Loucy (cell line): ENCODE results near the gene FARP1.

Source experiments
- CTCF ChIP-seq: fragments of 200-600 bp; sonication (generic); conservative IDR thresholded peaks from 2 replicates; pipeline ENCODE4 v1.5.1; 2014; ENCODE audit warnings: mild to moderate bottlenecking, antibody characterized with exemption, low read length
- EZH2phosphoT487 ChIP-seq: fragments of 200-600 bp; IDR thresholded peaks from 2 replicates; pipeline ENCODE4 v1.6.1; 2018; ENCODE audit warnings: antibody characterized with exemption, mild to moderate bottlenecking, moderate library complexity, borderline replicate concordance

DNA sequence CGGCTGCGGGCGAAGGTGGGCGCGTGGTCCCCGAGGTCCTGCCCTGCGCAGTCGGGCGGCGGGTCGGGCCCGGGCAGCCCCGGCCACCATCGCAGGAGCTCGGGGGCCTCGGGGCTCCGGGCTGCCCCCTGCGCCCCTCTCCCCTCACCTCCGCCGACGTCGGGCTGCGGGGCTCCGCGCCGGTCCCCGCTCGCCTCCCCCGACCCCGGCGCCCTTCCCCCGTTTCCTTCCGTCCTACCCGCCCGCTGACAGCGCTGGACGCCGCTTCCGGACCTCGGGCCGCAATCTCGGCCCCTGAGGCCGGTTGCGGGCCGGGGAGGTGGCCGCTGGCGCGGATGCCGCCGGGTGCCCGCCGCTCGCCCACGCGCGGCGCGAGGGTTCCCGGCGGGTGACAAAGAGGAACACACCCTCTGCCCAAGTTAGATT is 720 bp downstream of the FARP1 start:
- TF ChIP-seq CTCF (no peak), EZH2phosphoT487 (no peak)
